Activated CD4-positive, alpha-beta T cell treated with anti-CD3 and anti-CD28 coated beads for 36 hours (primary cell): ENCODE measurements around the gene VPS26B. TPM values are rescaled to one million over a fixed set of nuclear protein-coding genes. Genes with fewer than 3 reads are reported as not detected.

ENCODE experiments used
- ATAC-seq: fragments of 200-7000 bp; cut with Tn5 transposase; one replicate; pipeline ENCODE4 v1.10.0; 2021; ENCODE audit warnings: mild to moderate bottlenecking, moderate library complexity
- CTCF ChIA-PET: fragments of 350-600 bp; sonication (Branson Sonifier 250); formaldehyde crosslinking; loops from one replicate; lab custom pipeline; 2021; ENCODE audit warnings: antibody characterized with exemption; lab: Charles Lee
- POLR2A ChIA-PET: fragments of 350-600 bp; sonication (Branson Sonifier 250); formaldehyde crosslinking; loops from one replicate; lab custom pipeline; 2021; ENCODE audit warnings: antibody characterized with exemption, inconsistent platforms; lab: Charles Lee
- DNase-seq: peaks from one replicate; pipeline ENCODE4 v3.0.0-alpha.2; 2020
- H3K27ac Mint-ChIP-seq: one replicate; pipeline ENCODE4 v1.8.0; 2021; ENCODE audit warnings: mixed read lengths
- H3K27me3 Mint-ChIP-seq: one replicate; pipeline ENCODE4 v1.8.0; 2021; ENCODE audit warnings: mixed read lengths
- H3K36me3 Mint-ChIP-seq: one replicate; pipeline ENCODE4 v1.8.0; 2021; ENCODE audit warnings: low read depth, mixed read lengths
- H3K4me1 Mint-ChIP-seq: one replicate; pipeline ENCODE4 v1.8.0; 2021; ENCODE audit warnings: mixed read lengths
- H3K4me3 Mint-ChIP-seq: one replicate; pipeline ENCODE4 v1.8.0; 2021; ENCODE audit warnings: mild to moderate bottlenecking, moderate library complexity, mixed read lengths
- H3K9me3 Mint-ChIP-seq: one replicate; pipeline ENCODE4 v1.8.0; 2021; ENCODE audit warnings: low read depth, mixed read lengths
- intact Hi-C, 2 experiments: fragments of 100-400 bp; cut with DNase I in 1 of 2; cut with micrococcal nuclease in 1 of 2; formaldehyde crosslinking; loops; one replicate each; pipeline versions ENCODE4 v1.14.2 to v1.15.1; 2022 to 2024; cut with DNase I, micrococcal nuclease
- total RNA-seq, 2 experiments: library from RNA; stranded (reverse); gene quantifications; one replicate each; pipeline ENCODE4 v1.2.3, GENCODE V29; 2021

Gene VPS26B
- total RNA-seq, 2 experiments from 2014 or later: 32.4 to 32.5 TPM

DNA sequence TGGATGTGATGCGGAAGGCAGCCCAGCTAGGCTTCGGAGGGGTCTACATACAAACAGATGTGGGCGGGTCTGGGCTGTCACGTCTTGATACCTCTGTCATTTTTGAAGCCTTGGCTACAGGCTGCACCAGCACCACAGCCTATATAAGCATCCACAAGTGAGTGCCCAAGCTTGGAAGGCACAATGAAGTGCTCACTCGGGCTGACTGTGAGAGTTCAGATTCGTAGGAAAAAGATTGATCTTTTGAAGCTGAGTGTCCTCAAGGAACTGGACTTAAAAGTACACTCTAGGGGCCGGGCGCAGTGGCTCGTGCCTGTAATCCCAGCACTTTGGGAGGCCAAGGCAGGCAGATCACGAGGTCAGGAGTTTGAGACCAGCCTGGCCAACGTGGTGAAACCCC lies 32.6 kb downstream of the VPS26B start:
- ChIA-PET CTCF (interaction anchor here (0.8 to 1.7 kb wide), 2 partner anchors 9 to 11 kb away, joined by 5 to 7 read pairs; no protein-coding TSS in a partner anchor), POLR2A (no interaction called here)
- Mint-ChIP-seq H3K27ac (no peak overlapping the region), H3K9me3 (no peaks in the 10 kb centered on the region), H3K36me3 (peaks cover 12% of the 10 kb centered on the region), H3K4me3 (no peak overlapping the region), H3K27me3 (no peaks in the 10 kb centered on the region), H3K4me1 (peaks cover 20% of the 10 kb centered on the region)
- ATAC-seq (no peak), DNase-seq (no peak)
- intact Hi-C loops: no loop called here

DNA sequence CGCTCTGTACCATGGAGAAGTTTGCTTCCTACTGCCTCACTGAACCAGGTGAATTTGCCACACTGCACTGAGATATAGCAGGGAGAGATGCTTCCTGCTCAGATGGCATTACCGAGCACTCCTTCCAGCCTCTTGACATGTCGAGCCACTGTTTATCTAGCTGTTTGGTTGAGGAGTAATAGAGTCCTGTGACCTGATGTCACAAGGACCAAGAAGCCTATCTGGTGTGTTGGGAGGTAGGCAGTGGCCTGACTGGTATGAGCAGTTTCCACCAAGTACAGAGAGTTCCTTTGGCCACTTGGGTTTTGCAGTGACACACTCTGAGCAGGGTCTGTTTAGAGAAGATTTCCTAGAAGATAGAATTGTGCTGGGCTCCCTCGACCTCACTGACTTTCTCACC lies 34.1 kb downstream of the VPS26B start:
- Mint-ChIP-seq H3K36me3 (peaks cover 16% of the 10 kb centered on the region), H3K4me3 (no peak overlapping the region), H3K27ac (no peak overlapping the region), H3K9me3 (no peaks in the 10 kb centered on the region), H3K4me1 (peaks cover 15% of the 10 kb centered on the region), H3K27me3 (no peaks in the 10 kb centered on the region)
- DNase-seq (no peak), ATAC-seq (no peak)
- POLR2A ChIA-PET: interaction anchor here (0.7 kb wide), 1 partner anchor 874 kb away, joined by 4 read pairs; no protein-coding TSS in a partner anchor
- intact Hi-C loops: no loop called here
- CTCF ChIA-PET: no interaction called here

DNA sequence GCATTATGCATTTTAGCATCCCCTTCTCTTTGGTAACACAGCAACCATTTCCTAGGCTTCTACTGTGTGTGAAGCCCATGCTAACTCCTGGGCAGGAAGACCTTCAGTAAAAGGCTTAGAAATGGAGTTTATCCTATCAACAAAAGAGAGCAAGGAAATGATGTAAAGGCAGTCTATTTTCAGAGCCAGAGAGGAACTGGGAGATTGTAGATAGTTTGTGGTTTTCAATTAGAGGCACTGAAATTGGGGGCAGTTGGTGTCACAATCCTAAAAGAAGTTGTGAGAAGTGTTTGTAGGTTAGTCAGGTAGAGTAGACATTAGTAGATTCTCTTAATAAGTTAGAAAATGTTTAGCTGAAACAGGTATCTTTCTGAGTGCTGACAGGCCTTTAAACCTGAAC lies 36.0 kb downstream of the VPS26B start:
- peaks cover 17% of the 10 kb centered on the region for H3K36me3 Mint-ChIP-seq
- peaks cover 1% of the 10 kb centered on the region for H3K4me1 Mint-ChIP-seq
- no peak overlapping the region for H3K4me3 Mint-ChIP-seq
- intact Hi-C loops: no loop called here
- DNase-seq: no peak
- no peak overlapping the region for H3K27ac Mint-ChIP-seq
- CTCF ChIA-PET: interaction anchor here (0.8 to 3.4 kb wide), 5 partner anchors 9 to 36 kb away, joined by 3 to 14 read pairs (median 13); partner anchors contain the start of genes GLB1L3 and VPS26B
- POLR2A ChIA-PET: no interaction called here
- ATAC-seq: no peak
- no peaks in the 10 kb centered on the region for H3K27me3 Mint-ChIP-seq
- no peaks in the 10 kb centered on the region for H3K9me3 Mint-ChIP-seq

DNA sequence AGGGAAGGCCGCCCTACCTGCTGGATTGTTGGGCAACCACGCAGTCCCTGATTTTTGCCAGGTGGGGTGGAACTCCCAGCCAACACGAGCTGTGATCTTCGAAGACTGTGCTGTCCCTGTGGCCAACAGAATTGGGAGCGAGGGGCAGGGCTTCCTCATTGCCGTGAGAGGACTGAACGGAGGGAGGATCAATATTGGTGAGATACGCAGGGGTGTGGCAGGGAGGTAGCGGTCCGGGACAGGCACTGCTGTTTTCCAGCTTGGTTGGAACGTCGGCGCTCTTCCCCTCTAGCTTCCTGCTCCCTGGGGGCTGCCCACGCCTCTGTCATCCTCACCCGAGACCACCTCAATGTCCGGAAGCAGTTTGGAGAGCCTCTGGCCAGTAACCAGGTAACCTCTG lies 36.5 kb downstream of the VPS26B start:
- Mint-ChIP-seq H3K27me3 (no peaks in the 10 kb centered on the region), H3K4me1 (no peaks in the 10 kb centered on the region), H3K9me3 (no peaks in the 10 kb centered on the region), H3K4me3 (no peak overlapping the region), H3K27ac (no peak overlapping the region), H3K36me3 (peaks cover 17% of the 10 kb centered on the region)
- intact Hi-C loops: no loop called here
- POLR2A ChIA-PET: no interaction called here
- CTCF ChIA-PET: interaction anchor here (0.5 to 3.4 kb wide), 6 partner anchors 9 to 463 kb away, joined by 3 to 14 read pairs (median 8); partner anchors contain the start of genes GLB1L3 and VPS26B
- no peak for ATAC-seq
- no peak for DNase-seq

DNA sequence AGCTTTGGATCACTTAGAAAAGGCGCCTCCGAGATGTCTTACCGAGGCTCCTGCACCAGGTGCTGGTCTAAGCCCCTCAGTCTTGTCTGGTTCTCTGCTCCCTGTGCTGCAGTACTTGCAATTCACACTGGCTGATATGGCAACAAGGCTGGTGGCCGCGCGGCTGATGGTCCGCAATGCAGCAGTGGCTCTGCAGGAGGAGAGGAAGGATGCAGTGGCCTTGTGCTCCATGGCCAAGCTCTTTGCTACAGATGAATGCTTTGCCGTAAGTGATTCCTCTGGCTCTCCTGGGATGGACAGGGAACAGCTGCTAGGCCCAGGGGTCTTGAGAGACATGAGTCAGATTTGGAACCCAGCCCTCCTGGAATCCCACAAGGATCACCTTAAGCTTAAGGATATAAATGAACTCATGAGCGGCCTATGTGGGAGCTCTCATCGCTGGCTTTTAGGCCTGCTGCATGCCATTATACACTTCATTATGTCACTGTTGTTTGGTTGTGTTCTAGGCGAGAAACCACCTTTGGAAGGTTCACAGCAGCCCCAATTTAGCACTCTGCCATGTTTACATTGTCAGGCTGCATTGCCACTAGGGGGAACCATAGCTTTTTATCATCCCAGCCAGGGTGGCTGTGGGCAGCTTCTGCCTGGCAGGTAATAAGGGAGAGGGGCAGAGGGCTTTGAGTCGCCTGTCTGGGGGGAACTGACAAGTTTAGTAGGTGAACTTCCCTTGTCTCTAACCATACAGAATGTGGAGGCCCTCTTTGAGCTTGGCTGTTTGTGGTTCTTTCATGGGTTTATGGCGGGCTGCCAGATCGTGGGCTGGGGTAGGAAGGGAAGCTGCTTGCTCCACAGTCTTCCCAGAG lies 37.4 kb downstream of the VPS26B start:
- no peak overlapping the region for H3K27ac Mint-ChIP-seq
- H3K36me3 Mint-ChIP-seq: peaks cover 14% of the 10 kb centered on the region
- ATAC-seq (peak; percentile 81), DNase-seq (peak; percentile 60)
- ChIA-PET CTCF (interaction anchor here (0.5 to 3.4 kb wide), 13 partner anchors 8 to 462 kb away, joined by 3 to 14 read pairs (median 4); partner anchors contain the start of genes ACAD8, GLB1L2 and GLB1L3), POLR2A (interaction anchor here (1.0 to 1.2 kb wide), 2 partner anchors 8 to 14 kb away, joined by 3 to 5 read pairs; partner anchors contain the start of genes ACAD8, GLB1L3 and THYN1)
- no peak overlapping the region for H3K4me3 Mint-ChIP-seq
- no peaks in the 10 kb centered on the region for H3K27me3 Mint-ChIP-seq
- no peaks in the 10 kb centered on the region for H3K9me3 Mint-ChIP-seq
- intact Hi-C loops: no loop called here
- H3K4me1 Mint-ChIP-seq: no peaks in the 10 kb centered on the region

DNA sequence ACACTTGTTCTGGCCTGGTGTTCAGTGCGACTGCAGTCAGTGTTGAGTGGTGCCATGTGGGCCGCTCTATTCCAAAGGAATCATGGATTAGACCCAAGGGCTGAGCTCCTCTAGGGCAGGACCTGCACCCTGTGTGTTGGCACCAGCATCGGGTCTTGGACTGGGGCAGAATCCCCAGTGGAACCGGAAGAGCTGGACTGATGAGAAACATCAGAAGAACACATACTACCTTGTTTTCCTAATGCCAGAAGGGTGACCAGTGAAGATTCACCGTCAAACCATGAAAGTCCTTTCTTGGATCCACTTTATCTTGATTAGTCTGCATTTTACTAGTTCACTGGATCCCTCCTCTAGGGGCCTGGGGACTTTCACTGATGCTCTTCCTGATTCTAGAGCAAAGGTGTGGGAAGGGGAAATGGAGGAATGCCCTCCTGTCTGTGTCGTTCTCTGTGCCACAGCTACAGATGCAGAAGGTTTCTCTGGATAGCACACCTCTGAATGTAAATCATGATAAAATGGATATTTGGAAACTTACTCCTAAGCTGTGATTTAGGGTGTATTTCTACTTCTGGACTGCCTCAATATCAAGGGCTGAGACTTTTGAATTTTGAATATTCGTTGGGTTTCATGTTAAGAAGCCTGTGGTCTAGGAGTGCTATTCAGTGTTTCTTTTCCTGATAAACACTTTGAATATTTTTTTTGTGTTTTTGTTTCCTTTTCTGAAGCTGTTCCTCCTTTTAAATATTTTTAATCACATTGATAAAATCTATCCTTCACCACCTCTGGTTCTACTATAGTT lies 40.7 kb downstream of the VPS26B start:
- H3K4me1 Mint-ChIP-seq: peaks cover 2% of the 10 kb centered on the region
- H3K4me3 Mint-ChIP-seq: no peak overlapping the region
- no peak for DNase-seq
- intact Hi-C loops: no loop called here
- ATAC-seq: no peak
- H3K27ac Mint-ChIP-seq: no peak overlapping the region
- H3K27me3 Mint-ChIP-seq: no peaks in the 10 kb centered on the region
- ChIA-PET CTCF (interaction anchor here (1.1 to 2.0 kb wide), 4 partner anchors 9 to 72 kb away, joined by 3 to 7 read pairs (median 5); partner anchors contain the start of gene GLB1L3), POLR2A (interaction anchor here (0.6 to 1.8 kb wide), 2 partner anchors 11 to 68 kb away, joined by 3 to 5 read pairs; partner anchors contain the start of gene GLB1L3)
- H3K36me3 Mint-ChIP-seq: peaks cover 9% of the 10 kb centered on the region
- H3K9me3 Mint-ChIP-seq: no peaks in the 10 kb centered on the region

DNA sequence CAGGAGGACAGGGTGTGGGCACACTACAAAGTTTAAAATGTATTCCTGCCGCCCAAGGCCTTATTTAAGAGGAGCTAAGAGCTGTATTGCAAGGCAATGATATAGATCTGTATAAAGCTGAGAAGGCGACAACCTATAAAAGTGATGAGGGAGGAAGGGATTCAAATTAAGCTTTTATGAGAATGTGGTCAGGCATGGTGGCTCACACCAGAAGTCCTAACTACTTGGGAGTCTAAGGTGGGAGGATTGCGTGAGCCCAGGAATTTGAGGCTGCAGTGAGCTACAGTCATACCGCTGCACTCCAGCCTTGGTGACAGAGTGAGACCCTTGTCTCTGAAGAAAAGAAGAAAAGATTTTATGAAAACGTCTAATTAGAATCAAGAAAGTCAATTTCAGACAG lies 42.0 kb downstream of the VPS26B start:
- H3K9me3 Mint-ChIP-seq: no peaks in the 10 kb centered on the region
- H3K4me1 Mint-ChIP-seq: peaks cover 11% of the 10 kb centered on the region
- ChIA-PET POLR2A (interaction anchor here (0.6 kb wide), 1 partner anchor 69 kb away, joined by 3 read pairs; no protein-coding TSS in a partner anchor), CTCF (interaction anchor here (0.6 to 2.0 kb wide), 6 partner anchors 10 to 126 kb away, joined by 3 to 8 read pairs (median 4); partner anchors contain the start of genes GLB1L3, NCAPD3 and VPS26B)
- H3K4me3 Mint-ChIP-seq: no peak overlapping the region
- DNase-seq (no peak), ATAC-seq (no peak)
- intact Hi-C loops: no loop called here
- H3K27me3 Mint-ChIP-seq: no peaks in the 10 kb centered on the region
- H3K27ac Mint-ChIP-seq: no peak overlapping the region
- peaks cover 8% of the 10 kb centered on the region for H3K36me3 Mint-ChIP-seq

GRCh38 chr11:134266841-134267251 lies 42.4 kb downstream of the VPS26B start:
- no peak overlapping the region for H3K4me3 Mint-ChIP-seq
- H3K27ac Mint-ChIP-seq: no peak overlapping the region
- POLR2A ChIA-PET: interaction anchor here (0.6 kb wide), 1 partner anchor 69 kb away, joined by 3 read pairs; no protein-coding TSS in a partner anchor
- CTCF ChIA-PET: interaction anchor here (0.6 to 2.0 kb wide), 6 partner anchors 9 to 126 kb away, joined by 3 to 8 read pairs (median 4); partner anchors contain the start of genes GLB1L3, NCAPD3 and VPS26B
- peaks cover 11% of the 10 kb centered on the region for H3K4me1 Mint-ChIP-seq
- DNase-seq: no peak
- ATAC-seq: no peak
- no peaks in the 10 kb centered on the region for H3K27me3 Mint-ChIP-seq
- peaks cover 7% of the 10 kb centered on the region for H3K36me3 Mint-ChIP-seq
- intact Hi-C loops: no loop called here
- H3K9me3 Mint-ChIP-seq: no peaks in the 10 kb centered on the region

DNA sequence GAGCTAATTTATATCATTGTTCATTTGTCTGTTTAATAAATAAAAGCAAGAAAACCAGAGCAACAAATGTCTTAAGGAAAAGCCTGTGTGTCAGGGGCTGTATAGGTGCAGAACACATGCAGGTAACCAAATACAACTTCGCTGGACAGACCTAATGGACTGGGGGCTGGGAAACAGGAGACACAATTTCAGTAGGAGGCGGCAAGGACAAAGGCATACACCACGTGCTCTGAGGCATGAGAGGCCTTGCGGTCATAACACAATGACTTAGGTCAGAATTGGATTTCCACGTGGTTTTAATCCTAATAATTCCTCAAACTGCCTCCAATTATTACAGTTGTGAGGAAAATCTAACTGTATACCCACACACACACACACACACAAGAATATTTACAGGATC lies 43.0 kb downstream of the VPS26B start:
- Mint-ChIP-seq H3K27ac (no peak overlapping the region), H3K27me3 (no peaks in the 10 kb centered on the region), H3K4me3 (no peak overlapping the region), H3K36me3 (peaks cover 2% of the 10 kb centered on the region), H3K9me3 (no peaks in the 10 kb centered on the region), H3K4me1 (peaks cover 13% of the 10 kb centered on the region)
- DNase-seq (no peak), ATAC-seq (no peak)
- ChIA-PET CTCF (interaction anchor here (1.6 to 2.0 kb wide), 2 partner anchors 9 to 11 kb away, joined by 7 to 8 read pairs; partner anchors contain the start of gene GLB1L3), POLR2A (no interaction called here)
- intact Hi-C loops: no loop called here

GRCh38 chr11:134267966-134268365 lies 43.5 kb downstream of the VPS26B start:
- DNase-seq: no peak
- Mint-ChIP-seq H3K27ac (no peak overlapping the region), H3K4me3 (no peak overlapping the region), H3K36me3 (peaks cover 2% of the 10 kb centered on the region), H3K9me3 (no peaks in the 10 kb centered on the region), H3K27me3 (no peaks in the 10 kb centered on the region), H3K4me1 (peaks cover 19% of the 10 kb centered on the region)
- no peak for ATAC-seq
- POLR2A ChIA-PET: no interaction called here
- CTCF ChIA-PET: interaction anchor here (0.9 kb wide), 1 partner anchor 10 kb away, joined by 5 read pairs; no protein-coding TSS in a partner anchor
- intact Hi-C loops: no loop called here
